Upper lobe of left lung (tissue), 6 donors: ENCODE data around the gene PDSS1. TPM values are rescaled to one million over a fixed set of nuclear protein-coding genes. Genes with fewer than 3 reads are reported as not detected.

Source experiments
- ATAC-seq, 2 donors: fragments of 200-7000 bp; cut with Tn5 transposase; one replicate each; pipeline ENCODE4 v1.9.1; 2022; ENCODE audit warnings: mild to moderate bottlenecking in 2 of 2, moderate library complexity in 2 of 2; ENCODE audit not compliant: low FRiP score in 2 of 2
- DNase-seq, 2 donors: peaks; one replicate each; pipeline ENCODE4 v3.0.0-alpha.2; 2019 to 2020
- H3K27ac ChIP-seq, 4 donors: fragments of 200-600 bp; sonication (generic); one replicate each; pipeline ENCODE4 v1.5.1; 2016 to 2019
- H3K27me3 ChIP-seq, 4 donors: fragments of 200-600 bp; sonication (generic); one replicate each; pipeline ENCODE4 v1.5.1; 2017 to 2019
- H3K36me3 ChIP-seq, 4 donors: fragments of 200-600 bp; sonication (generic); one replicate each; pipeline ENCODE4 v1.5.1; 2016 to 2019
- H3K4me1 ChIP-seq, 4 donors: fragments of 200-600 bp; sonication (generic); one replicate each; pipeline ENCODE4 v1.5.1; 2018 to 2019
- H3K4me3 ChIP-seq, 4 donors: fragments of 200-600 bp; sonication (generic); one replicate each; pipeline ENCODE4 v1.5.1; 2017 to 2019; ENCODE audit warnings: mild to moderate bottlenecking in 2 of 4, moderate library complexity in 1 of 4
- H3K9me3 ChIP-seq, 4 donors: fragments of 200-600 bp; sonication (generic); one replicate each; pipeline ENCODE4 v1.5.1; 2018 to 2019
- CTCF ChIP-seq, 6 experiments: fragments of 450-650 bp in 4 of 6; fragments of 200-600 bp in 2 of 6; sonication (generic) in 2 of 6; IDR thresholded peaks; one replicate each; pipeline ENCODE4 v1.5.1; 2016 to 2019; ENCODE audit warnings: antibody characterized with exemption in 6 of 6
- EP300 ChIP-seq, 4 donors: sonication (generic); formaldehyde crosslinking; IDR thresholded peaks; one replicate each; pipeline ENCODE4 v1.5.1; 2017; ENCODE audit warnings: antibody characterized with exemption in 4 of 4, control low read depth in 2 of 4
- POLR2A ChIP-seq, 4 donors: fragments of 450-650 bp; IDR thresholded peaks; one replicate each; pipeline ENCODE4 v1.5.1; 2016 to 2017; ENCODE audit warnings: antibody characterized with exemption in 4 of 4, mild to moderate bottlenecking in 2 of 4
- POLR2AphosphoS5 ChIP-seq, 2 donors: sonication (generic); formaldehyde crosslinking; IDR thresholded peaks; one replicate each; pipeline ENCODE4 v1.5.1; 2017; ENCODE audit warnings: antibody characterized with exemption in 2 of 2
- WGBS, 2 donors: methylation state at CpG; one replicate each; pipeline ENCODE4 v1.1.5; 2017 to 2018; 5-methylcytosine and 5-hydroxymethylcytosine counted together
- total RNA-seq, 6 donors: library from RNA; depleted of rRNA in 4 of 6; stranded (reverse); fragments of >200 nt in 4 of 6; gene quantifications; one replicate each; pipeline versions ENCODE4 v1.1.0 to v1.2.1, GENCODE V29; 2016 to 2021
- donor health status: DM: no; HTN: no; CAD: no; lungs with moderate emphysema.
- donor health status: DM: no; HTN: yes; CAD: no; lungs with severe emphysema.

The PDSS1 gene
- total RNA-seq, 6 donors from 2014 or later = 2.3 to 9.4 (median 5.6) TPM

- H3K4me1 ChIP-seq = no peaks in the 10 kb centered on the region
- H3K9me3 ChIP-seq = no peaks in the 10 kb centered on the region
- no peaks in the 10 kb centered on the region for H3K27me3 ChIP-seq
- H3K27ac ChIP-seq = no peak overlapping the region
- TF ChIP-seq EP300 (IDR thresholded peaks at IDR 0.05) (no peak), CTCF (IDR thresholded peaks at IDR 0.05) (no peak), POLR2A (IDR thresholded peaks at IDR 0.05) (no peak), POLR2AphosphoS5 (IDR thresholded peaks at IDR 0.05) (no peak)
- H3K36me3 ChIP-seq = peaks cover 0 to 63% (median 19%) of the 10 kb centered on the region in 4 donors
- DNase-seq (no peak), ATAC-seq (no peak)
- no peak overlapping the region for H3K4me3 ChIP-seq
- WGBS, 2 donors = 86 to 92% methylated on average over 4 of the region's 4 CpGs
Observed at GRCh38 chr10:26735435-26735834, 37.9 kb downstream of the PDSS1 start.

DNA sequence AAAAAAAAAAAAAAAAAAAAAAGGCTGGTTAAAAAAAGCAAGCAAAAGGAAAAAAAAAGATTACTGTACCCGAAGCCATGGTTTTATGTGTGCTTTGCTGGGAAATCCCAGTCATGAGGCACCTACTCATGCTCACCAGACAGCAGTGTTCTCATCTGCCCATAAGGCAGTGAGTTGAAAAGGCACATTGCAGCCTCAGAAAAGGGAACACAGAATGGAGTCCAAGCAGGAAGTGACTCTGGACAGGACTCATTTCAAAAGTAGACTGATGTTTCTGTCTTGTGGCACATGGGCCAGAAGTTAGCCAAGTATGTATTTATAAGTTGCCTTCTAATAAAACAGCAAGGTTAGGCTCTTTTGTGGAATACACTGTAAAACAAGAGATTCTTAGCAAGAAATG lies 40.2 kb downstream of the PDSS1 start:
- DNase-seq = peak in 1 of 2 donors; percentile 49
- Histone ChIP-seq H3K27me3 (no peaks in the 10 kb centered on the region), H3K4me3 (no peak overlapping the region), H3K9me3 (no peaks in the 10 kb centered on the region), H3K4me1 (no peaks in the 10 kb centered on the region), H3K27ac (peak overlapping the region in 2 of 4 donors; percentile 69 to 75), H3K36me3 (peaks cover 0 to 65% (median 19%) of the 10 kb centered on the region in 4 donors)
- WGBS, 2 donors = 37 to 75% methylated on average over 1 of the region's 1 CpG
- TF ChIP-seq POLR2A (IDR thresholded peaks at IDR 0.05) (no peak), POLR2AphosphoS5 (IDR thresholded peaks at IDR 0.05) (no peak), CTCF (IDR thresholded peaks at IDR 0.05) (no peak), EP300 (IDR thresholded peaks at IDR 0.05) (peak in 1 of 4 donors; percentile 51)
- peak; percentile 50 to 73 for ATAC-seq

- no peak for ATAC-seq
- Histone ChIP-seq H3K9me3 (no peaks in the 10 kb centered on the region), H3K4me1 (no peaks in the 10 kb centered on the region), H3K27ac (peak overlapping the region in 1 of 4 donors; percentile 25), H3K27me3 (no peaks in the 10 kb centered on the region), H3K36me3 (peaks cover 0 to 71% (median 19%) of the 10 kb centered on the region in 4 donors), H3K4me3 (no peak overlapping the region)
- DNase-seq = no peak
- no peak for TF ChIP-seq POLR2AphosphoS5 (IDR thresholded peaks at IDR 0.05)
- no peak for TF ChIP-seq EP300 (IDR thresholded peaks at IDR 0.05)
- TF ChIP-seq CTCF (IDR thresholded peaks at IDR 0.05) = no peak
- TF ChIP-seq POLR2A (IDR thresholded peaks at IDR 0.05) = no peak
- WGBS, 2 donors = 82 to 87% methylated on average over 5 of the region's 5 CpGs
Observed at GRCh38 chr10:26738301-26738911, 40.9 kb downstream of the PDSS1 start.

GRCh38 chr10:26739071-26739631 lies 41.6 kb downstream of the PDSS1 start:
- no peaks in the 10 kb centered on the region for H3K4me1 ChIP-seq
- TF ChIP-seq POLR2AphosphoS5 (IDR thresholded peaks at IDR 0.05) = no peak
- TF ChIP-seq CTCF (IDR thresholded peaks at IDR 0.05) = no peak
- TF ChIP-seq EP300 (IDR thresholded peaks at IDR 0.05) = no peak
- TF ChIP-seq POLR2A (IDR thresholded peaks at IDR 0.05) = no peak
- no peak overlapping the region for H3K4me3 ChIP-seq
- no peak for DNase-seq
- no peaks in the 10 kb centered on the region for H3K27me3 ChIP-seq
- WGBS, 2 donors = 75 to 76% methylated on average over 6 of the region's 6 CpGs
- H3K27ac ChIP-seq = no peak overlapping the region
- no peak for ATAC-seq
- H3K36me3 ChIP-seq = peaks cover 0 to 79% (median 21%) of the 10 kb centered on the region in 4 donors
- no peaks in the 10 kb centered on the region for H3K9me3 ChIP-seq

GRCh38 chr10:26741368-26741767 lies 43.9 kb downstream of the PDSS1 start:
- no peaks in the 10 kb centered on the region for H3K4me1 ChIP-seq
- WGBS, 2 donors = 97 to 100% methylated on average over 4 of the region's 4 CpGs
- no peaks in the 10 kb centered on the region for H3K9me3 ChIP-seq
- H3K4me3 ChIP-seq = no peak overlapping the region
- H3K27me3 ChIP-seq = no peaks in the 10 kb centered on the region
- peaks cover 0 to 86% (median 19%) of the 10 kb centered on the region in 4 donors for H3K36me3 ChIP-seq
- TF ChIP-seq EP300 (IDR thresholded peaks at IDR 0.05) = no peak
- TF ChIP-seq CTCF (IDR thresholded peaks at IDR 0.05) = no peak
- TF ChIP-seq POLR2A (IDR thresholded peaks at IDR 0.05) = no peak
- TF ChIP-seq POLR2AphosphoS5 (IDR thresholded peaks at IDR 0.05) = no peak
- ATAC-seq = no peak
- no peak overlapping the region for H3K27ac ChIP-seq
- DNase-seq = no peak
